ENCODE data around the gene CBR1.

Gene CBR1

GRCh38 chr21:36038701-36039497 is 30.9 kb upstream of the CBR1 start:
- TF ChIP-seq CTCF (conservative IDR thresholded peaks at IDR 0.05) = no peak
- H3K27ac ChIP-seq = no peak overlapping the region

GRCh38 chr21:36039861-36040260 is 30.0 kb upstream of the CBR1 start:
- H3K27ac ChIP-seq = no peak overlapping the region
- no peak for TF ChIP-seq CTCF (conservative IDR thresholded peaks at IDR 0.05)

- TF ChIP-seq CTCF (conservative IDR thresholded peaks at IDR 0.05) = no peak
- H3K27ac ChIP-seq = no peak overlapping the region
Measured at GRCh38 chr21:36040389-36040788, 29.4 kb upstream of the CBR1 start.

DNA sequence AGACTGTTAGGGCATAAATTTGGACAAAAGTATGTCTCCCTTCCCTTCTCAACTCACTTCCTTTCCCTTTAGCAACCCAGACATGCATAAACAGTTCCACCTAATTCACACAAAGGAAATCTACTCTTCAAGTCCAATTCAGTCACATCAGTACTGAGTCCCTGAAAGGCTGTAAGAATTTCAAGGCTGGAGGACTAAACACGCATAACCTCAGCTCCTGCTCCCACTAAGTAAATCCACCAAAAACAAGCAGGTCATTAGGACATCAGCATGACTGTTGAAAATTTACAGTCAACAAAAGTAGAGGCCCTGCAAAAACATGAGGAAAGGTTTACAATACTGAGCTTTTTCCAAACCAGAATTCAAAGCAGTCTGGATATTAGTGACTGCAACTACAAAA is 27.9 kb upstream of the CBR1 start:
- no peak for TF ChIP-seq CTCF (conservative IDR thresholded peaks at IDR 0.05)
- no peak overlapping the region for H3K27ac ChIP-seq

DNA sequence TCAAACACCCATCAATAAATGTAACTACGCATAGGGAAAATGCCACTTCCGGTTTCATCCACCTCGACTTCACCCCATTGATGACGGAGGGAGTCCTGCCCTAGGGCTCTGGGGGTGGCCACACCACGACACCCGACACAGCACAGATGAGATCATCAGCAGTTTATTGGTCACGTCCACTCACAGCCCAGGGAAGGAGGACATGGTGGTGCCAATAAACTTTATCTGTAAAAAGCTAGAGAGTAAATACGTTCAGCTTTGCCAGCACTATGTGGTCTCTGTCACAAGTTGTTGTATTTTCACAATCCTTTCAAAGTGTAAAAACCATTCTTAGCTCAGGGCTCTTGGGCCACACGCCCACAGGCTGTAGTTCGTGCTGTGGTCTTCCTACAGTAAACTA is 25.8 kb upstream of the CBR1 start:
- no peak for TF ChIP-seq CTCF (conservative IDR thresholded peaks at IDR 0.05)
- peak overlapping the region; percentile 93 for H3K27ac ChIP-seq

- peak overlapping the region; percentile 93 for H3K27ac ChIP-seq
- TF ChIP-seq CTCF (conservative IDR thresholded peaks at IDR 0.05) = no peak
Measured at GRCh38 chr21:36045993-36046392, 23.8 kb upstream of the CBR1 start.

DNA sequence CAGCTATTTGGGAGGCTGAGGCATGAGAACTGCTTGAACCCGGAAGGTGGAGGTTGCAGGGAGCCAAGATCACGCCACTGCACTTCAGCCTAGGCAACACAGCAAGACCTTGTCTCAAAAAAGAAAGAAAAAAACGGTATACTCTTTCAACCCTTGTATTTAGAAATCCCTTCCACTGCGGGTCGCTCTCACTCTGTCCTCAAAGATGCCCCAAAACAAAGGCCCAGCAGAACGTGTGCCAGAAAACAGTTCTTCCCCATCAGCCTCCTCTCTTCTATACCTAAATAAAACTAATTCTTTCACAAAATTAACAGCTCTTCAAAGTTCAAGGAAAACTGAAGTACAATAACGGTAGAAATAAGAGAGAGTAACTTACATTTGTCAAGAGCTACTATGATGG is 22.7 kb upstream of the CBR1 start:
- no peak for TF ChIP-seq CTCF (conservative IDR thresholded peaks at IDR 0.05)
- H3K27ac ChIP-seq = peak overlapping the region; percentile 93
